CD4-positive, alpha-beta T cell treated with Interleukin-6 at 100 ng/mL for 8 hours (primary cell): Measurements from ENCODE around the gene HOXB4.

ENCODE experiments used
- DNase-seq: peaks from one replicate; pipeline ENCODE4 v3.0.0-alpha.2; 2020; ENCODE audit warnings: mixed read lengths, low spot score

The HOXB4 gene

DNA sequence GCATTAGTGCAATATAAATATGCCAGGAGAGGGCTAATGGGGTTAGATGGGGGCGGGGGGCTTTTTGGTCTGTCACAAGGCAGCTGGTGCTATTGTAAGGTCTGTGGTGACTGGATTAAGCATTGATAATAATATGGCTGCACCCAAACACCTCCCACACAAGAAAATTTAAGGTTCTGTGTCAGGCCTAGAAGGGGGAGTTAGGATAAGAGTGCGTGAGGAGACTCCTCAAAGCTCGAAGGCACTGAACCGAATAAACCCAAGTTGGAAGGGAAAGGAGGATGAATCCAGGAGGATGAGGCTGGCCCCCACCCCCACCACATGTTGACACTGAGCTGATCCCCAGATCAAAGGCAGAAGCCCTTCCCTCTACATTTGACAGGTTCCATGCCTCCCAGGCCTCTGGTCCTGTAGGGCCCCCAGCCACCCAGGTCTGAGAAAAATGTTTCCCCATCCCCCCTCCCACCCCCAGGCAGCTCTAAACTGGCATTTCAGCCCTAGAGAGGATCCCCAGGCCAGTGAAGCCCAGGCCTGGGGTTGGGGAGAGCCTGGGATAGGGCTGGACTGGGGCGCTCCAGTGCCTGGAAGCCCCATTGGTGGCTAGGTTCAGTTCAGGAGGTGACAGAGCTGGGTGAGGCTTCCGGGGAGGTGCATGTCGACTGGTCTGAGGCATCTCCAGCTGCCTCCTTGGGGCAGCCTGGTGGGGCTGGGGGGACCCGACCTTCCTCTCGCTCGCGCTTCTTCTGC lies 49.0 kb downstream of the HOXB4 start:
- no peak for DNase-seq

DNA sequence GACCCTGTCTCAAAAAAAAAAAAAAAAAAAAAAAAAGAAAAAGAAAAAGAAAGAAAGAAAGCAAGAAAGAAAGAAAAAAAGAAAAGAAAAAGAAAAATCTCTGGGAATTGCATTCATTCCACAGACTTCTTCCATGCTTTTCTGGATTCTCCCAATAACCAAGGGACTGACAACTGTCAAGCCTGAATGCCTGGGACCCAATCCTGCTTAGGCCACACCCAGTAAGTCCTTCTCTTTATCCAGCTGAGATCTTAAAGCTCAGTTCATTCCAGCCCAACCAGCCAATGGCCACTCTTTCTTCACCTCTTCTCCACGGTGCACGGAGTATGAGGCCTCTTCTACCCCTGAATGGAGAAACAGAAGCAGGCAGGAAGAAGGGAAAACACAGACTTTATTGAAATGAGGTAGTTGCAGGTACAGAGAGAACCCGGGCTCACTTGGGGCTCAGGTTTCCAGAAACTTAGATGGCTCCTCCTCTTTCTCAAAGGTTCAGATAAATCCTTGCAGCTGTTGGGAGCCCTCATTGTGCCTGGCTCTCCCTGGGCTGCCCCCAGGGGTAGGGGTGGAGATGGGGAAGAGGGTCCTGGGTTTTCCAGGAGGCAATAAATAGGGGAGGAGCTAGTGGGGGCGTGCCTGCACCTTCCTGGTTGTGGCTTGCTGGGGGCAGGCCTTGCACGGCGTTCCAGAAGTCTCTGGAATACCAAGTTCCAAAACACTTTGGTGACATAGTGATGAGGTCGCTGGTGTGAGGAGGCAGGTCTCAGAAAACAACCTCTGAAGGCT lies 49.8 kb downstream of the HOXB4 start:
- DNase-seq = no peak

GRCh38 chr17:48527547-48527932 lies 50.6 kb downstream of the HOXB4 start:
- DNase-seq = no peak

GRCh38 chr17:48526608-48527546 lies 51.3 kb downstream of the HOXB4 start:
- DNase-seq = no peak
